H1 (cell line): ENCODE data around the gene KSR2. TPM values are rescaled to one million over a fixed set of nuclear protein-coding genes. Genes with fewer than 3 reads are reported as not detected.

Source experiments
- CTCF ChIA-PET: fragments of 300-600 bp; sonication (Branson Sonifier 250); formaldehyde crosslinking; loops from one replicate; lab custom pipeline; 2021; ENCODE audit not compliant: partially characterized antibody; lab: Charles Lee
- POLR2A ChIA-PET: fragments of 300-600 bp; sonication (Branson Sonifier 250); formaldehyde crosslinking; loops from one replicate; lab custom pipeline; 2021; ENCODE audit warnings: inconsistent platforms; ENCODE audit not compliant: partially characterized antibody; lab: Charles Lee
- DNase-seq, 2 experiments: peaks; one replicate each; pipeline versions ENCODE4 v3.0.0 to v3.0.0-alpha.2; 2010 to 2022; ENCODE audit warnings: low spot score in 2 of 2, low read depth in 1 of 2, mixed read lengths in 1 of 2
- FAIRE-seq: peaks from 2 replicates; lab custom pipeline; 2011; peaks lifted over from hg19 to GRCh38; lab: Jason Lieb, UNC
- H2AFZ ChIP-seq: 2 replicates; pipeline ENCODE4 v1.8.1; 2012; ENCODE audit warnings: low read length, inconsistent platforms
- H2AK5ac ChIP-seq: 2 replicates; pipeline ENCODE4 v1.6.1; 2013; ENCODE audit warnings: low read depth, low read length
- H2BK120ac ChIP-seq: replicated peaks from 2 replicates; pipeline ENCODE3; 2013; ENCODE audit warnings: low read depth, low read length, inconsistent platforms
- H2BK12ac ChIP-seq: 2 replicates; pipeline ENCODE4 v1.6.1; 2013; ENCODE audit warnings: low read depth, low read length
- H2BK15ac ChIP-seq: 2 replicates; pipeline ENCODE4 v1.6.1; 2013; ENCODE audit warnings: low read length
- H2BK20ac ChIP-seq: 2 replicates; pipeline ENCODE4 v1.6.1; 2013; ENCODE audit warnings: low read length
- H2BK5ac ChIP-seq: 2 replicates; pipeline ENCODE4 v1.6.1; 2013; ENCODE audit warnings: low read depth, low read length
- H3K14ac ChIP-seq: 2 replicates; pipeline ENCODE4 v1.6.1; 2013; ENCODE audit warnings: inconsistent platforms; ENCODE audit not compliant: insufficient read length
- H3K18ac ChIP-seq: 2 replicates; pipeline ENCODE4 v1.6.1; 2013; ENCODE audit warnings: low read length; ENCODE audit errors: extremely low read depth
- H3K23ac ChIP-seq: 2 replicates; pipeline ENCODE4 v1.6.1; 2013; ENCODE audit warnings: inconsistent platforms; ENCODE audit not compliant: insufficient read length
- H3K23me2 ChIP-seq: 2 replicates; pipeline ENCODE4 v1.6.1; 2013; ENCODE audit warnings: low read depth, low read length
- H3K27ac ChIP-seq: 2 replicates; pipeline ENCODE4 v1.6.1; 2011; ENCODE audit warnings: low read depth, low read length, inconsistent platforms
- H3K27me3 ChIP-seq, 4 experiments: replicated peaks in 1 of 4; 1 replicate in 1 of 4; 2 replicates in 3 of 4; pipeline versions ENCODE4 v1.6.1 to v1.8.1; 2011 to 2013; ENCODE audit warnings: low read length in 3 of 4, mild to moderate bottlenecking in 3 of 4, inconsistent platforms in 2 of 4, mixed read lengths in 2 of 4, moderate library complexity in 1 of 4; ENCODE audit not compliant: control insufficient read depth in 3 of 4, insufficient read depth in 3 of 4; ENCODE audit errors: extremely low read depth in 1 of 4
- H3K36me3 ChIP-seq, 4 experiments: 2 replicates each; pipeline versions ENCODE4 v1.6.1 to v1.8.1; 2011 to 2013; ENCODE audit warnings: mild to moderate bottlenecking in 4 of 4, low read length in 3 of 4, moderate library complexity in 2 of 4, control low read depth in 1 of 4, inconsistent platforms in 1 of 4; ENCODE audit not compliant: insufficient read depth in 4 of 4, control insufficient read depth in 2 of 4
- H3K4ac ChIP-seq: replicated peaks from 2 replicates; pipeline ENCODE3; 2013; ENCODE audit warnings: low read length, low read depth, mixed read lengths, inconsistent platforms; ENCODE audit not compliant: insufficient read length
- H3K4me1 ChIP-seq, 4 experiments: replicated peaks in 1 of 4; 1 replicate in 1 of 4; 2 replicates in 3 of 4; pipeline versions ENCODE4 v1.6.1 to v1.8.1; 2011 to 2013; ENCODE audit warnings: low read length in 3 of 4, inconsistent platforms in 2 of 4, mixed read lengths in 1 of 4; ENCODE audit not compliant: insufficient read depth in 4 of 4, control insufficient read depth in 3 of 4
- H3K4me2 ChIP-seq, 2 experiments: 2 replicates each; pipeline versions ENCODE4 v1.6.1 to v1.8.1; 2011 to 2013; ENCODE audit warnings: low read depth in 2 of 2, low read length in 2 of 2, control low read depth in 1 of 2, inconsistent platforms in 1 of 2, mild to moderate bottlenecking in 1 of 2; ENCODE audit not compliant: insufficient read depth in 1 of 2
- H3K4me3 ChIP-seq, 4 experiments: fragments of 200-600, 300-600 bp in 1 of 4; sonication (generic), shearing (Covaris generic), sonication (Bioruptor Twin) in 1 of 4; 2 replicates each; pipeline versions ENCODE4 v1.5.1 to v1.8.1; 2011 to 2016; ENCODE audit warnings: low read length in 4 of 4, low read depth in 3 of 4, control low read depth in 2 of 4, inconsistent platforms in 2 of 4, mild to moderate bottlenecking in 2 of 4, mixed read lengths in 1 of 4, moderate library complexity in 1 of 4; ENCODE audit not compliant: insufficient read depth in 2 of 4; ENCODE audit errors: extremely low read depth in 1 of 4
- H3K56ac ChIP-seq: replicated peaks from 2 replicates; pipeline ENCODE3; 2013; ENCODE audit warnings: low read depth, mild to moderate bottlenecking, mixed read lengths, low read length, inconsistent platforms; ENCODE audit not compliant: insufficient read length
- H3K79me1 ChIP-seq: 2 replicates; pipeline ENCODE4 v1.6.1; 2013; ENCODE audit warnings: low read depth, low read length, control low read depth
- H3K79me2 ChIP-seq, 2 experiments: 2 replicates each; pipeline versions ENCODE4 v1.6.1 to v1.8.1; 2012 to 2013; ENCODE audit warnings: low read length in 2 of 2, mild to moderate bottlenecking in 2 of 2, inconsistent platforms in 1 of 2; ENCODE audit not compliant: insufficient read depth in 2 of 2, control insufficient read depth in 1 of 2
- H3K9ac ChIP-seq, 4 experiments: replicated peaks in 1 of 4; 1 replicate in 1 of 4; 2 replicates in 3 of 4; pipeline versions ENCODE4 v1.6.1 to v1.8.1; 2011 to 2013; ENCODE audit warnings: low read depth in 3 of 4, low read length in 3 of 4, control low read depth in 2 of 4, mild to moderate bottlenecking in 2 of 4, moderate library complexity in 2 of 4, inconsistent platforms in 1 of 4; ENCODE audit errors: extremely low read depth in 1 of 4
- H3K9me3 ChIP-seq, 2 experiments: 2 replicates each; pipeline versions ENCODE4 v1.6.1 to v1.8.1; 2012 to 2013; ENCODE audit warnings: mild to moderate bottlenecking in 2 of 2, moderate library complexity in 2 of 2, control low read depth in 1 of 2, inconsistent platforms in 1 of 2, low read depth in 1 of 2, low read length in 1 of 2, mixed read lengths in 1 of 2; ENCODE audit not compliant: insufficient read depth in 2 of 2
- H4K20me1 ChIP-seq, 2 experiments: replicated peaks in 1 of 2; 2 replicates each; pipeline versions ENCODE3 to v1.8.1; 2011 to 2013; ENCODE audit warnings: inconsistent platforms in 2 of 2, low read length in 2 of 2, mild to moderate bottlenecking in 1 of 2; ENCODE audit not compliant: insufficient read depth in 2 of 2, control insufficient read depth in 1 of 2
- H4K5ac ChIP-seq: 2 replicates; pipeline ENCODE4 v1.6.1; 2013; ENCODE audit warnings: low read length, low read depth, mixed read lengths, inconsistent platforms; ENCODE audit not compliant: insufficient read length
- H4K8ac ChIP-seq: 2 replicates; pipeline ENCODE4 v1.8.0; 2013; ENCODE audit warnings: mild to moderate bottlenecking, moderate library complexity, low read length, inconsistent platforms; ENCODE audit not compliant: insufficient read depth; ENCODE audit errors: extremely low read depth
- H4K91ac ChIP-seq: replicated peaks from 2 replicates; pipeline ENCODE3; 2013; ENCODE audit warnings: low read length, mixed read lengths, inconsistent platforms; ENCODE audit not compliant: insufficient read length
- CREB1 ChIP-seq: IDR thresholded peaks from 2 replicates; pipeline ENCODE4 v1.6.1; 2012; ENCODE audit warnings: inconsistent platforms
- CTBP2 ChIP-seq: IDR thresholded peaks from 2 replicates; pipeline ENCODE4 v1.7.0; 2011; ENCODE audit warnings: borderline replicate concordance, mild to moderate bottlenecking, moderate library complexity, mixed read lengths, low read length; ENCODE audit not compliant: insufficient read depth, insufficient read length
- MAFK ChIP-seq: IDR thresholded peaks from 2 replicates; pipeline ENCODE4 v1.6.1; 2012; ENCODE audit warnings: low read depth, mild to moderate bottlenecking, improper control_type of control experiment, low read length
- RNF2 ChIP-seq: fragments of 200-900, 300-1000 bp; sonication (generic); IDR thresholded peaks from 2 replicates; pipeline ENCODE4 v1.7.1; 2016; ENCODE audit warnings: borderline replicate concordance, low read depth, mild to moderate bottlenecking, antibody characterized with exemption, low read length; ENCODE audit not compliant: poor library complexity, severe bottlenecking; ENCODE audit errors: missing control alignments
- SIN3A ChIP-seq, 2 experiments: IDR thresholded peaks in 1 of 2; conservative IDR thresholded peaks in 1 of 2; 2 replicates each; pipeline ENCODE4 v1.6.1; 2011 to 2012; ENCODE audit warnings: low read length in 2 of 2, improper control_type of control experiment in 1 of 2, low read depth in 1 of 2, mild to moderate bottlenecking in 1 of 2
- SIX5 ChIP-seq: IDR thresholded peaks from 2 replicates; pipeline ENCODE4 v1.6.1; 2011; ENCODE audit warnings: mild to moderate bottlenecking, low read depth, low read length
- ZNF274 ChIP-seq: IDR thresholded peaks from 2 replicates; pipeline ENCODE4 v1.7.0; 2012; ENCODE audit warnings: low read length, borderline replicate concordance; ENCODE audit errors: extremely low read depth
- WGBS, 2 experiments: shearing (Covaris generic) in 1 of 2; methylation state at CpG; one replicate each; pipeline versions ENCODE4 v1.1.6 to v1.1.7; 2013 to 2015; ENCODE audit warnings: low lambda C conversion rate in 2 of 2, mixed read lengths in 2 of 2, inconsistent platforms in 1 of 2, low coverage in 1 of 2, missing lambda C conversion rate in 1 of 2; ENCODE audit not compliant: insufficient replicate concordance in 2 of 2, insufficient coverage in 1 of 2, insufficient read length in 1 of 2; ENCODE audit errors: extremely low coverage in 1 of 2, missing lambda C conversion rate in 1 of 2; 5-methylcytosine and 5-hydroxymethylcytosine counted together
- polyA plus RNA-seq, 7 experiments: library from polyadenylated mRNA; depleted of rRNA in 3 of 7; stranded (reverse) in 5 of 7; unstranded in 2 of 7; fragments of >200 nt in 5 of 7; fragments of 200-250 nt in 2 of 7; gene quantifications; 1 replicate in 5 of 7; 2 replicates in 1 of 7; 4 replicates in 1 of 7; pipeline versions ENCODE4 v1.2.1 to v1.2.3, GENCODE V29; 2011 to 2013; ENCODE audit warnings: missing spikeins in 2 of 7, mixed read lengths in 2 of 7
- total RNA-seq: library from RNA; stranded (reverse); fragmentation: NEBNext Ultra II Directional; extraction: Animal tissue kit (Norgen Biotek cat#: 25700); gene quantifications from 2 replicates; pipeline ENCODE4 v1.2.1, GENCODE V29; 2021

KSR2 gene
- total and polyA plus RNA-seq, 2 of the 8 experiments (the other 6 are each of a cell fraction or from before 2014, with no cell fraction given): 0.74 to 2.2 TPM

DNA sequence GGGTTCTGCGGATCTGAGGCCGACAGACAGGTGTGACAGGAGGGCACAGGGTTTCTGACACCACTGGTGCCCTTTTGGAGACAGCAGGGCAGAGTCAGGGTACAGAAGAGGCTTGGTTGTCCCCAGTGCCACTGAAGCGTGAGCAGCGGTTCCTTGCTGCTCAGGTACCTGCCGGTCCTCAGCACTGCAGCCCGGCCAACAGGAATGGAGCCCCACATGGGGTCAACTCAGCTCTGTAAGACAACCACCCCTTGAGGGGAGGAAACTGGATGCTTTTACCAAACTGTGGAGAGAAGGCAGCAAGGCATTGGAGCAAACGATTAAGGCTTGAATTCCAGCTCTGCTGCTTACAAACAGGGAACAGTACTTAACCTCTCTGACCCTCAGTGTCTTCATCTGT, 361.0 kb downstream of the KSR2 start:
- H2AK5ac ChIP-seq: no peak overlapping the region
- H3K4me2 ChIP-seq: no peak overlapping the region; a peak in 1 of 4 replicates
- no peaks in the 10 kb centered on the region for H3K27me3 ChIP-seq
- H4K5ac ChIP-seq: no peak overlapping the region
- H3K18ac ChIP-seq: no peak overlapping the region
- no peak for TF ChIP-seq SIN3A (conservative IDR thresholded peaks at IDR 0.05 in 1 of 2, IDR thresholded peaks at IDR 0.05 in 1 of 2; ENCODE audit: low read depth in 1 of 2, low read length in 2 of 2)
- no peak for TF ChIP-seq CREB1
- TF ChIP-seq SIX5: no peak
- TF ChIP-seq MAFK: no peak
- TF ChIP-seq RNF2: no peak
- TF ChIP-seq CTBP2: no peak
- TF ChIP-seq ZNF274: no peak
- no peak overlapping the region for H2AFZ ChIP-seq
- no peak overlapping the region for H3K14ac ChIP-seq
- H2BK12ac ChIP-seq: no peak overlapping the region
- no peak for FAIRE-seq
- H2BK20ac ChIP-seq: no peak overlapping the region
- no peaks in the 10 kb centered on the region for H3K36me3 ChIP-seq
- CTCF ChIA-PET: interaction anchor here (0.5 to 2.8 kb wide), 13 partner anchors 14 to 563 kb away, joined by 3 to 16 read pairs (median 4); no protein-coding TSS in a partner anchor
- H4K8ac ChIP-seq: peak overlapping the region; percentile 21; the same call in 1 of the 2 replicates
- no peaks in the 10 kb centered on the region for H4K20me1 ChIP-seq
- H4K91ac ChIP-seq: no peak overlapping the region
- no peaks in the 10 kb centered on the region; a peak in 4 of 7 replicates for H3K4me1 ChIP-seq
- POLR2A ChIA-PET: interaction anchor here (1.4 kb wide), 1 partner anchor 22 kb away, joined by 3 read pairs; no protein-coding TSS in a partner anchor
- H2BK15ac ChIP-seq: 0 out of 2 replicates have a peak overlapping the region, but pooled peaks have one; percentile 46
- H2BK120ac ChIP-seq: no peak overlapping the region
- H3K23ac ChIP-seq: no peak overlapping the region
- no peaks in the 10 kb centered on the region for H3K79me1 ChIP-seq
- H3K27ac ChIP-seq: no peak overlapping the region
- WGBS, 2 experiments: 78% methylated on average over 5 of the region's 7 CpGs; no CpG with 5 or more reads in 1 of the 2 experiments
- H3K23me2 ChIP-seq: no peaks in the 10 kb centered on the region; the same call in 1 of the 2 replicates
- no peak overlapping the region for H2BK5ac ChIP-seq
- H3K4ac ChIP-seq: no peak overlapping the region
- H3K79me2 ChIP-seq: no peaks in the 10 kb centered on the region
- H3K9me3 ChIP-seq: no peaks in the 10 kb centered on the region
- H3K4me3 ChIP-seq: no peak overlapping the region
- no peak overlapping the region for H3K56ac ChIP-seq
- no peak for DNase-seq
- no peak overlapping the region for H3K9ac ChIP-seq
